GM21367 (cell line): ENCODE results near the gene MICAL2.
A peak's percentile ranks its signal among the peaks of the same experiment; 100 is the strongest.

ENCODE experiments used
- ATAC-seq: cut with Tn5 transposase; IDR thresholded peaks from one replicate; pipeline ENCODE4 v1.9.1; 2021; ENCODE audit not compliant: unreplicated experiment

MICAL2 gene, protein sequence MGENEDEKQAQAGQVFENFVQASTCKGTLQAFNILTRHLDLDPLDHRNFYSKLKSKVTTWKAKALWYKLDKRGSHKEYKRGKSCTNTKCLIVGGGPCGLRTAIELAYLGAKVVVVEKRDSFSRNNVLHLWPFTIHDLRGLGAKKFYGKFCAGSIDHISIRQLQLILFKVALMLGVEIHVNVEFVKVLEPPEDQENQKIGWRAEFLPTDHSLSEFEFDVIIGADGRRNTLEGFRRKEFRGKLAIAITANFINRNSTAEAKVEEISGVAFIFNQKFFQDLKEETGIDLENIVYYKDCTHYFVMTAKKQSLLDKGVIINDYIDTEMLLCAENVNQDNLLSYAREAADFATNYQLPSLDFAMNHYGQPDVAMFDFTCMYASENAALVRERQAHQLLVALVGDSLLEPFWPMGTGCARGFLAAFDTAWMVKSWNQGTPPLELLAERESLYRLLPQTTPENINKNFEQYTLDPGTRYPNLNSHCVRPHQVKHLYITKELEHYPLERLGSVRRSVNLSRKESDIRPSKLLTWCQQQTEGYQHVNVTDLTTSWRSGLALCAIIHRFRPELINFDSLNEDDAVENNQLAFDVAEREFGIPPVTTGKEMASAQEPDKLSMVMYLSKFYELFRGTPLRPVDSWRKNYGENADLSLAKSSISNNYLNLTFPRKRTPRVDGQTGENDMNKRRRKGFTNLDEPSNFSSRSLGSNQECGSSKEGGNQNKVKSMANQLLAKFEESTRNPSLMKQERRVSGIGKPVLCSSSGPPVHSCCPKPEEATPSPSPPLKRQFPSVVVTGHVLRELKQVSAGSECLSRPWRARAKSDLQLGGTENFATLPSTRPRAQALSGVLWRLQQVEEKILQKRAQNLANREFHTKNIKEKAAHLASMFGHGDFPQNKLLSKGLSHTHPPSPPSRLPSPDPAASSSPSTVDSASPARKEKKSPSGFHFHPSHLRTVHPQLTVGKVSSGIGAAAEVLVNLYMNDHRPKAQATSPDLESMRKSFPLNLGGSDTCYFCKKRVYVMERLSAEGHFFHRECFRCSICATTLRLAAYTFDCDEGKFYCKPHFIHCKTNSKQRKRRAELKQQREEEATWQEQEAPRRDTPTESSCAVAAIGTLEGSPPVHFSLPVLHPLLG

DNA sequence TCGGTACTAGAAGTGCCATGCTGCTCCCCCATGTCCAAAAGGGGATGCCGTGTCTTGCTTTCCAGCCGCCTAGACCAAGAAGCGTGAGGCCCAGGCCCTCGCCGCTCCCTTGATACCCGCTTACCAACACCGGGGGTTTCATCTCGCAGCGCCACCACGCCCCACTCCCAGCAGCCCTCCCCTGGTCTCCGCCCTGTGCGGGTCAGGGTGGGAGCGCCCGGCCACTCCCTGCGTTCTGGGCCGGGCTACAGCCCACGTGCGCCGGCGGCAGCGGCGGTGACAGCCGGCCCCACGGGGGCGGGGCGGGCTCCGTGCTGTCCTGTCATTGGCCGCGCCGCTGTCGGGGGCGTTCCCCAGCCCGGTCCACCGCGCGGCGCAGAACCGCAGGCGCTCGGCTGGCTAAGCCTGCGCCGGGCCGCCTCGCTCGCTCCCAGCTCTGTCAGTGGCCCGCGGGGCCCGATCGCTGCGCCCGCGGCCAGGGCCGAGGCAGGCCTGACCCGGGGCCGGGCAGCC is at the start of gene MICAL2:
Gene MICAL2, plus strand, starts transcription at position 390 of the 513 bp plus-strand sequence. CDS start 51,566 bp downstream, outside the sequence.
- peak; percentile 98 for ATAC-seq

DNA sequence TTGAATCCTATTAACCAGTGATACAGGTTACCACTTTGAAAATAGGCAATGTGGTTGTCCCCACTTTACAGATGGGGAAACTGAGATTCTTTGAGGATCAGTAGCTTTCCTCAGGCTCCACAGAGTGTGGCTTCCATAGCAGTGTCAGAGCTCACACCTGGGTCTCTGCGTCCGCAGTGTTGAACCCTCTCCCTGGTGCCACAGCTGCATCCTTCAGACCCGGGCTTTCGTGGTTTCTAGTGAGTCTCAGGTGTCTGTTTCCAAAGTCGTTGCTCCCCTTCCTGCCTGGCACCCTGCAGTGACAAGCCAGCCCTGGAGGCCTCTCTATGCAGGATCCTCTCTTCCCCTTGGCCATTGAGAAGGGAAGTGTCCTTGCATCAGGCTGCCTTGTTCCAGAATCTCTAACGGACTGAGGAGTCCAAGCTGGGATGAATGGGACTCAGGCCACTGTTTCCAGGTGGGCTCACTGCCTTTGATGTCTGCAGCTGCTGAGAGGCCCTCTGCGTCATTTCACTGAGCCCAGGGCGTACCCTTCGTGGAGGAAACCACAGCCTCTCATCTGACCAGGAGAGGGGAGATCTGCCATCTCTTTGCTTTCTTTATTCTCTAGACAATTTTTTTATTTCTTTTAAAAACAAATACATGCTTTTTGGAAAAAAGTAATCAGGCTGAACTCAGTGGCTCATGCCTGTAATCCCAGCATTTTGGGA is 48.4 kb upstream of the MICAL2 start:
- no peak for ATAC-seq

DNA sequence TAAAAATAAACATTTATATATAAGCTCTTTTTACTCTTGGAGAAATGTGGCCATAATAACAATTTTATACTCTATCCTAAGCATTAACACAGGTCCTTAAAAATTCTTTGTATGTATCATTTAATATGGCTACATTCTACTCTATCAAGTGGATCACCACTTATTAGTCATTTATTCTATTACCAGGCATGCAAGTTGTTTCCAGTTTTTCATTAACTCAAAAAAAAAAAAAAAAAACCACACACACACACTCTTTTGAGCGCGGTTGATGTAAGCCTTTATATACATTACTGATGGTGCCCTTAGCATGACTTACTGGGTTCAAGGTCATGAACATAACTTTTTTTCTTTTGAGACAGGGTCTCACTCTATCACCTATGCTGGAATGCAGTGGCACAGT is 47.1 kb upstream of the MICAL2 start:
- ATAC-seq: no peak

DNA sequence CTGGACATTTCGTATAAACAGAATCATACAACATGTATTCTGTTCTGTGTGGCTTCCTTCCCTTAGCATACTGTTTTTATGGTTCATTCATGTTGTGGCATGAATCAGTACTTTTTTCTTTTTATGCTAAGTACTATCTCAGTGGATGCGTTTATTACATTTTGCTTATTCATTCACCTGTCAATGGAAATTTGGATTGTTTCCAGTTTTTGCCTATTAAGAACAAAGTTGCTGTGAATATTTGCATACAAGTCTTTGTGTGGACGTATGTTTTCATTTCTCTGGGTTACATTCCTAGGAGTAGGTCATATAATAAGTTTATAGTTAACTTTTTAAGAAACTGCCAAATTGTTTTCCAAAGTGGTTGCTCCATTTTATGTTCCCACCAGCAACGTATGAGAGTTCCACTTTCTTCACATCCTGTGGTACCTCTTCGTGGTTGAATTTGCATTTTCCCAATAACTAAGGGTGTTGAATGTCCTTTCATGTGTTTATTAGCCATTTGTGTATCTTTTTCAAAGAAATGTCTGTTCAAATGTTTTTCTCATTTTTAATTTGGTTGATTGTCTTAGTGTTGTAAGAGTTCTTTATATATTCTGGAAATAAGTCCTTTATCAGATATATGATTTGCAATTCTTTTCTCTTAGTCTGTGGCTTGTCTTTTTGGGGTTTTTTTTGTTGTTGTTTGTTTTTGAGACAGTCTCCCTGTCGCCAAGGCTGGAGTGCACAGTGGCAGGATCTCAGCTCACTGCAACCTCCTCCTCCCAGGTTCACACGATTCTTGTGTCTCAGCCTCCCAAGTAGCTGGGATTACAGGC is 46.0 kb upstream of the MICAL2 start:
- ATAC-seq: no peak

DNA sequence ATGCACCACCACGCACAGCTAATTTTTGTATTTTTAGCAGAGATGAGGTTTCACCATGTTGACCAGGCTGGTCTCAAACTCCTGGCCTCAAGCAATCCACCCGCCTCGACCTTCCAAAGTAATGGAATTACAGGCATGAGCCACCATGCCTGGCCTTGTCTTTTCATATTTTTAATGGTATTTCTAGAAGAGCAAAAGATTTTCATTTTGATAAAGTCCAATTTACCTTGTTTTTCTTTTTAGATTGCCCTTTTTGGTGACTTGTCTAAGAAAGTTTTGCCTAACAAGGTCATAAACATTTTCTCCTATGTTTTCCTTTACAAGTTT is 45.5 kb upstream of the MICAL2 start:
- ATAC-seq: no peak

DNA sequence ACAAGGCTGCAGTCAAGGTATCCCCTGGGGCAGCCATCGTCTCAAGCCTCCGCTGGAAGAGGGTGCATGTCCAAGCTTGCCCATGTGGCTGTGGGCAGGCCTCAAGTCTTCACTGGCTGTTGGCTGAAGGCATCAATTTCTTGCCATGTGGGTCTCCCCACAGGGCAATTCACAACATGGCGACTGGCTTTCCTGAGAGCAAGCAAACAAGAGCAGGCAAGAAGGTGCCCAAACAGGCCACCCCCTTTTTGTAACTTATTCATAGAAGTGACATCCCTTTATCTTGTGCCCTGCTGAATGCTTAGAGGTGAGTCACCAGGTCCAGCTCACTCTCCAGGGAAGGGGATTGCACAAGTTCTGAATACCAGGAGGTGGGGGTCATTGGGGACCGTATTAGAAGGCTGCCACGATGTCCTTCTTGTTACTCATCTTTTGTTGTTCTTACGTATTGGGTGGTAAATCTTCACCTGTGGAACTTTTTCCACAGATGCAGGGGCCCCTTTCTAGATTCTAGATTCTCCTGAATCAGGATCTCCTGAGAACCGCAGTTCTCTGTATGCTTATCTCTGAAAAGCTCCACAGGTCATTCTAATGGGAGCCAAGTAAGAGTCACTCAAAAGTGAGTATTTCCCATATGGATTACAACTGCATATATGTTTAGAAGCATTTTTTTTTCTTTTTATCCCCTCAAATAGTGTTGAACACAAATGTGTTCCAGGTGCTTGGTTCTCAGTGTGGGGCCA is 44.2 kb upstream of the MICAL2 start:
- ATAC-seq: no peak

DNA sequence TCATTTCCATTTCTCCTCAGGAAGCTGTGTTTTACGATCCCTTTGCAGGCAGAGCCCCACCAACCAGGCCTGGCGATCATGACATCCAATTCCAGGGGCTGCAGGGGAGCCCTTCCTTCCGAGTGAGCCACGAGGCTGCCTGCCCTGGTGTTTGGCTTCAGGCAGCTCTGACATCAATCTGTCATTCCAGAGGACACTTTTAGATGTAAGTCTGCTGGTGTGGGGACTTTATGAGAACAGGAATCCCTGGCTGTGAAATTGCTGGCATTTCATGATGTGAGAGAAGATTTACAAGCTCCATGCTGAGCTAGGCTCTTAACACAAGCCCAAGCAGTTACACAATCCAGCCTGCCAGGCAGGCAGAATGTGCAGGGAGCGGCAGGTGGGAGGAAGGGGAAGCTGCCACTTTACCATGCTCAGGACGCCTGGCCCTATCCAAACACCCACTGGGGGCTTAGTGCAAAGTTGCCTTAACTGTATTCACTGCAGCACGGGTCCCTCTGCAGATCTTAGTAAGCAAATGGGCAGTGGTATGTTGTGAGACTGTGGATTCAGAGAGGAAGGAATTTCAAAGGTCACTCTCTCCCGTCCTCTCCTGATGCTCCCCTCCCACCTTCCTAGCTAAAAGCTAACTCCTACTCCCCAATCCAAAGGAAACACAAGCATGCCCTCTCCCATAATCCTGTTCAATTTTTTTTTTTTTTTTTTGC is 43.4 kb upstream of the MICAL2 start:
- no peak for ATAC-seq

DNA sequence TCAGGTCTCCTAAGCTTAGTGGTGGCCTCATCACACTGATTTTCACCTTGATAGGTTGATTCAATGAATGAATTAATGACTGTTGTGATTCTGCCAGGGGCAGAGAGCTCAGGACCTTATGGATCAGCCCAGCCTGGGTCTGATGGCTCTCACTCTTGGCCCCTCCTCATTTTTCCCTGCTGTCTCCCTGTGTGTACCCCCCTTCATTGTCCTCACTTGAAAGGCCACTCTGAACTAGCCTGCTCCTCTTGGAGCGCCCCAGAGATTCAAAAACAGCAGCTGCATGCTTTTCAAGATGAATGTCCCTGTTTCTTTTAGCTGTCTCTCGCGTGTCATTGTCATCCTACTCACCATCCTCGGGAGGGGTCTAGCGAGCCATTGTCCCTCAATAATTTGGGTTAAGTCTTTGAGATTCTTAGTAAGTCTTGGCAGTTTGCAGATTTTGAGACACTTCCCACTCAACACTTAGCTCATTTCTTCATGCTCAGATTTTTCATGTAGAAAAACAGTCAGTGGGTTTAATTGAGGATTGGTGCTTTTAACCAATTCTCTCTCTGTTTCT is 42.5 kb upstream of the MICAL2 start:
- no peak for ATAC-seq

DNA sequence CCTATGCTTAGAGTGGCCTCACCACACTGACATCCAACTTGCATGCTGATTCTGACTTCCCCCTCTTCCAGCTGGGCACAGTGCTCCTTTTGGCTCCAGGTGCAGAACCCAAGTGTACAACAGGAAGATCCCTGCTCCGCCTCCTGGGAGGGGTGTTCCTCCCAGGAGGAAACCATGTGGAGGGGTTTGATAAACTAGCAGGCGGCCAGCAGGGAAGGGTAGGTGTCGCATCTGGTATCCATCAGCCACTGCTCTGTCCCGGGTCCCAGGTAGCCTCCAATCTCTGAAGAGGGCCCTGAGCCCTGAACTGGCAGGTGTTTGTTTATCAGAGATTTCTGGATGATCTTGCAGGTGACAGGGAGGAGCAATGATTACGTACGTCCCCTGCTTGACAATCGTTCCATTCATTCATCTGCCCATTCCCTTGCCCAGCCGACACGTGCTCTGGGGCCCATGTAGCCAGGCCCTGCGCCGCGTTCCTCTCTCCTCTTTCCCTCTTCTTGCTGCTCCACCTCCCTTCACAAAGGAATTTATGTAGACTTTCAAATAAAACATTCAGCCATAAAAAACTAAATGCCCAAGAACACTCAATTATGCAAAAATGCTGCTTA is 41.2 kb upstream of the MICAL2 start:
- ATAC-seq: no peak

DNA sequence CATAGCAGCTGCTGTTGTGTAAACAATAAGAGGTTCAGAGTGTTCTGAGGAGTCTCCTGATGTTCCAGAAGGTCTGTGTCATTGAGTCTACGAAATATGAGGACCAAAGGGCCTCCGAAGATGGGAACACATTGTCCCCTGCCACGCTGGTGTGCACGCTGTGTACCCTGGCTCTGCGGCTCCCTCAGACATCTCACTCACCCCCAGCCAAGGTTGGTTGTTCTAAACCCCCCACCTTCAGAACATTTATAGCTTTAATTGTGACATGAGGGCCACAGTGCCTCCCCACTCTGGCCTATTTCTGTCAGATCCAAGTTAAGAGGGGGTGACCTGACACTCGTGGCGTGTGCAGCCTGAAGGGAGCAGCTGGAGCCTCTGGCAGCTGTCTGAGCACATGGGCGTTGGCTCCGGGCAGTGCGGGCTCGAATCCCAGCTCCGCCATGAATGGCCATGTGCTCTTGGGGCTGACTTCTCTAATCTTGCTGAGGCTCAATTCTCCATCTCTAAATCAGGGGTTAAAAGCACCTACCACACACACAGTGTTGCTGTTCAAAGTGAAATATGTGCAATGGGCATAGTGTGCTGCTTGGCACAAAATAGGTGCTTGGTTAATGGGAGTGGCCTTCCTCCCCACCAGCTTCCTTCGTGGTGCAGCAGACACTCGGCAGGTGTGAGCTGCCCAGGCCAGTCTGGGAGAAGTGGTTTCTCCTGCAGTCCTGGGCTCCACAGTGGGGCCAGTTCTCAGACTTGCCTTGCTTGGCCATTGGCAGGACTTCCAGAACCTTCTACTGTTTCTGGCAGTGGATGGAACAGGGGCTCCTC is 39.7 kb upstream of the MICAL2 start:
- no peak for ATAC-seq

DNA sequence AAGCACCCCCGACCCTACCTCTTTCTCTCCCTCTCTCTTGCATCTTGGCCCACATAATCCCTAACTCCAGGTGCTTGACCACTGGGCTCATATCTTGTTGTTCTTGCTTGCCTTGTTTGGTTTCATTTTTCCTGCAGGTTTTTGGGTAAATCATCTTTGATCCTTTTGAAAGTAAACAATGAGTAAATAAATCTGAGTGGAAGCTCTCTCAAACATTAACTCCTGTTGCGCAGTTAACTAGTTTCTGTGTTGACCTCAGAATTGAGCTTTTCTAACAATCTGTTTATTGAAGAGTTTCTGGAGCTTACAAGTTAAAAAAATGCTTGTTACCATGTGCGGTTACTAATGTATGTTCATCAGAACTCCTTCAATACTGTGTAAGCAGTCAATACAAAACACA is 38.8 kb upstream of the MICAL2 start:
- no peak for ATAC-seq

DNA sequence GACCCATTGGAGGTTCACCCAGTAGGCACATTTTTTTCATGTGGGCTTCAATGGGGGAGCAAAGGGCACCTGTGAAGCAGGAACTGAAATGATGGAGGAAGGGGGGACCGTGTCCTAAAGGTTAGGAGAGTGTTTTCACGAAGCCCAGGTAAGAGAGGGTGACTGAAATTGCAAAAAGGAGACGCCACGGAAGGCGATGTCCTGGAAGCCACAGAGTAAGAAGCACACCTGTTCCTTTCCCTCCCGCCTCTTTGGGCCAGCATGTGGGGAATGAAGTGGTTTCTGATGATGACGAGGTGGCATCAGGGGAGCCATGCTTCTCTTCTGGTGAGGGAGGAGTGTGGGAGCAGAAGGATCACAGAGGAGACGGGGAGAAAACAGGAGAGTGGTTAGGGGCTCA is 37.0 kb upstream of the MICAL2 start:
- no peak for ATAC-seq

DNA sequence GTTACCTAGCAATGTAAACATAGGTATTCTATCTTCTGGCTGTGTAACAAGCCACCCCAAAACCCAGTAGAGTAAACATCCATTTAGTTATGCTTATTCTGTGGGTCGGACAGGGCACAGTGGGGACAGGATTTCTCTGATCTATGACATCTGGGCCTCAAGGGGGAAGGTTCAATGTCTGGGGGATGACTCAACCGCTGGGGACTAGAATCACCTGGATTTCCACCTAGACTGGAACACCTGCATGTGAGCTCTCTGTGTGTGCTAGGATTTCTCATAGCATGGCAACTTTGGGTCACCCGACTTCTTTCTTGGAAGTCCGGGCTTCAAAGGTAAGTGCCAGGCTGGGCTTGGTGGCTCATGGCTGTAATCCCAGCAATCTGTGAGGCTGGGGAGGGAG is 36.5 kb upstream of the MICAL2 start:
- ATAC-seq: no peak

DNA sequence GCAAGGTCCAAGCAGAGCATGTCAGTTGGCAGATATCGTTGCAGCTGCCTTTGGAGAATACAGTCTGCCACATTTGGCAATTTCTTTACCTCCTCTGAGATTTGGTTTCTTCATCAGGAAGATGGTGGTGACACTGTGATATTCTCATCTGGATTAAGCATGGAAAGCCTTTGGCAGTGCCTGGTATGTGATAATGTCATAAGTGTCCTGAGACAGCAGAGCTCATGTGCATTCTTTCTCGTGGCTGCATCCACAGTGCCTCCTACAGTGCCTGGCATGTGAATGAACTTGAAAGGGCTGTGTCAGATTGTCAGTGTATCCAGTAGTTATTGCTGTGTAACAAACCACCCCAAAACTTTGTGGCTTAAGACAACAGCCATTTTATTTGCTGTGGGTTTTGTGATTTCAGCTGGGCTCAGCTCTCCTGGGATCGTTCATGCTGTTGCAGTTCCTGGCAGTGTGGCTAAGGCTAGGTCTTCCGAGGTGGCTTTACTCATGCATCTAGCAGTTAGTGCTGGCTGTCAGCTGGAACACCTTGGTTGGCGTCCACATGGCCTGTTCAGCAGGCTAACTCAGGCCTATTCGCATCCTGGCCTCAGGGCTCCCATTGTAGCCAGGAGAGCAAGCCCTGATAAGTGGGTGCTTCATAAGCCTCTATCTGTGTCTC is 35.7 kb upstream of the MICAL2 start:
- ATAC-seq: no peak

DNA sequence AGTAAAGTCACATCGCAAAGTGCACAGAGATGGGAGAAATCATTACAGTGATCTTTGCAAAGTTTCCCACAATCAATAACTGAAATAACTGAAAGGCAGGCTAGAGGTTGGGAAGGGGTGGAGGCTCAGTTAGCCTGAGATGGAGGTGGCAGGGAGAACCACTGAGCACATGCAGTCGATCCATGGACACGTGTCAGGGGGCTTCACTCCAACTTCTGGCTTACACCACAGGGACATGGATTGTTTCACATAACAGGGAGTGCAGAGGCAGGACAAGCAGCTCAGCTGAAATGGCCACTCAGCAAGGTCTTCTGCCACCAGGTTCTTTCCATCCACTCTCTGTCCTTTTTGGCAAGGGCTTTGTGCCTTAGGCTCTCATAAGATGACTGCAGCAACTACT is 35.1 kb upstream of the MICAL2 start:
- no peak for ATAC-seq
